ENCODE results near the gene CDC40. TPM values are rescaled to one million over a fixed set of nuclear protein-coding genes. Genes with fewer than 3 reads are reported as not detected.

Gene CDC40
- total RNA-seq, 1 donor from 2014 or later = 17.4 TPM

- no peak for DNase-seq (ENCODE audit: extremely low spot score in 2 of 2)
- H3K9me3 ChIP-seq = no peaks in the 10 kb centered on the region
- TF ChIP-seq POLR2A (IDR thresholded peaks at IDR 0.05) = no peak
- no peak for TF ChIP-seq POLR2AphosphoS5 (IDR thresholded peaks at IDR 0.05; ENCODE audit: insufficient read depth in 1 of 2, low read depth in 1 of 2)
- TF ChIP-seq CTCF (IDR thresholded peaks at IDR 0.05) = no peak
- no peaks in the 10 kb centered on the region for H3K4me1 ChIP-seq
- H3K27me3 ChIP-seq = no peaks in the 10 kb centered on the region
- no peak overlapping the region for H3K4me3 ChIP-seq
- intact Hi-C loops (cut with DNase I) = no loop called here
- H3K27ac ChIP-seq = no peak overlapping the region
- H3K36me3 ChIP-seq = no peaks in the 10 kb centered on the region
Observed at GRCh38 chr6:110277100-110277665, 97.0 kb downstream of the CDC40 start.

Other genes starting within 250 kb of the CDC40 start
- not detected for gene GPR6, start 202.1 kb upstream of the CDC40 start, total RNA-seq
- 20.1 TPM for gene WASF1, start 757 bp upstream of the CDC40 start, total RNA-seq
- 6.6 TPM for gene METTL24, start 177.9 kb downstream of the CDC40 start, total RNA-seq
- gene DDO, start 235.1 kb downstream of the CDC40 start, total RNA-seq = not detected

Measured in vagina (tissue), 2 donors.